SJSA1 (cell line): ENCODE results near the gene PRRX2. TPM values are rescaled to one million over a fixed set of nuclear protein-coding genes. Genes with fewer than 3 reads are reported as not detected.

Experiments
- DNase-seq, 2 experiments: peaks; one replicate each; pipeline ENCODE4 v3.0.0-alpha.2; 2015 to 2020; ENCODE audit warnings: low spot score in 2 of 2, low read depth in 1 of 2
- H3K27ac ChIP-seq: fragments of 250-450 bp; sonication (Bioruptor Pico); 2 replicates; pipeline ENCODE4 v1.5.1; 2020; ENCODE audit warnings: mild to moderate bottlenecking, moderate library complexity
- H3K27me3 ChIP-seq: fragments of 250-450 bp; sonication (Bioruptor Pico); replicated peaks from 2 replicates; pipeline ENCODE4 v1.5.1; 2020; ENCODE audit warnings: mild to moderate bottlenecking, moderate library complexity
- H3K36me3 ChIP-seq: fragments of 250-450 bp; sonication (Bioruptor Pico); 2 replicates; pipeline ENCODE4 v1.5.1; 2020; ENCODE audit warnings: mild to moderate bottlenecking
- H3K4me1 ChIP-seq: fragments of 250-450 bp; sonication (Bioruptor Pico); replicated peaks from 2 replicates; pipeline ENCODE4 v1.6.1; 2021; ENCODE audit warnings: mild to moderate bottlenecking
- H3K4me3 ChIP-seq: fragments of 250-450 bp; sonication (Bioruptor Pico); 2 replicates; pipeline ENCODE4 v1.5.1; 2020; ENCODE audit warnings: mild to moderate bottlenecking
- H3K9me3 ChIP-seq: fragments of 250-450 bp; sonication (Bioruptor Pico); replicated peaks from 2 replicates; pipeline ENCODE4 v1.5.1; 2020; ENCODE audit warnings: mild to moderate bottlenecking
- total RNA-seq: library from RNA; depleted of rRNA; stranded (reverse); fragments of >200 nt; shearing (Covaris generic); gene quantifications from 2 replicates; pipeline ENCODE4 v1.2.3, GENCODE V29; 2014; rRNA removed

PRRX2 gene
- total RNA-seq = 9.8 and 14.0 TPM in 2 replicates

DNA sequence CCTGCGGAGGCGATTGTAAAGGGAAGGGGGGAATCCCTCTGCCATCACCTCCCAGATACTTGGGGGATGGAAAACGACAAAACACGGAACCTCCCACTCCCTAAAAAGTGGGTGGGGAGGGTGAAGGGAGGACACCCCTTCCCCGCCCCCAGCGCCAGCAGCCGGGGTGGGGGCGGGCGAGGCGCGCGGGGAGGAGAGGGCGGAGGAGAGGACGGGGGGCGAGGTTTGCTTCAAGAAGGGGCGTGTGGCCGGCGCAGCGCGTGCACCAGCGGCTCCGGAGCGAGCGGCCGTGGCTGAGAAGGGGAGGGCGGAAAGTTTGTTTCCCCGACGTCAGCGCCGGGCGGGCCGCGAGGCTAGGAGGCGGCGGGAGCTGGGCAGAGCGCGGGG is at the start of gene PRRX2:
TSS of gene PRRX2 (plus strand) at position 259 of the 387 bp plus-strand sequence. CDS start 221 bp downstream, outside the sequence.
- no peaks in the 10 kb centered on the region for H3K9me3 ChIP-seq
- 0 out of 2 replicates have a peak, but pooled peaks cover 2% of the 10 kb centered on the region for H3K27me3 ChIP-seq
- peak within 1 kb of the TSS; percentile 51 for H3K4me3 ChIP-seq
- no peak for DNase-seq
- no peak within 1 kb of the TSS for H3K27ac ChIP-seq
- peaks cover 27% of the 10 kb centered on the region for H3K4me1 ChIP-seq
- H3K36me3 ChIP-seq = no peaks in the 10 kb centered on the region

DNA sequence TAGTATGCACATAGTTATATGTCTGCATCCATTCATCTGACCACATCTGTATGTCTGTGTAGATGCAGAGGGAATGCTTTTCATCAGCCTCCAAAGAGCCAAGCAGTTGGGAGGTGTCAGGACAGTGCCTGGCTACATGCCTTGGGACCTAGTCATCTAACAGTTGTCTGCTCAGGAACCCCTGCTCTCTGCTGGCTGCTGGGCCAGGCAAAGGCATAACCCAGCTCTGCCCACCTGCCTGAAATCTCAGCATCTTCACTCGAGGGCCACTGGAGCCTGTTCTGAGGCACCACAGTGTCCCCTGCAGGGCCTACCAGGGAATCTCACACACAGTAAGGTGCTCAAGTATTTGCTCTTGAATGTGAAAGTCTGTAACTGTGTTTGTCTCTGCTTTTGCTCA is 48.3 kb upstream of the PRRX2 start:
- Histone ChIP-seq H3K9me3 (no peaks in the 10 kb centered on the region; the same call in 1 of the 2 replicates), H3K27ac (no peak overlapping the region), H3K36me3 (no peaks in the 10 kb centered on the region), H3K4me1 (peaks cover 16% of the 10 kb centered on the region), H3K27me3 (no peaks in the 10 kb centered on the region), H3K4me3 (no peak overlapping the region)
- DNase-seq = no peak

DNA sequence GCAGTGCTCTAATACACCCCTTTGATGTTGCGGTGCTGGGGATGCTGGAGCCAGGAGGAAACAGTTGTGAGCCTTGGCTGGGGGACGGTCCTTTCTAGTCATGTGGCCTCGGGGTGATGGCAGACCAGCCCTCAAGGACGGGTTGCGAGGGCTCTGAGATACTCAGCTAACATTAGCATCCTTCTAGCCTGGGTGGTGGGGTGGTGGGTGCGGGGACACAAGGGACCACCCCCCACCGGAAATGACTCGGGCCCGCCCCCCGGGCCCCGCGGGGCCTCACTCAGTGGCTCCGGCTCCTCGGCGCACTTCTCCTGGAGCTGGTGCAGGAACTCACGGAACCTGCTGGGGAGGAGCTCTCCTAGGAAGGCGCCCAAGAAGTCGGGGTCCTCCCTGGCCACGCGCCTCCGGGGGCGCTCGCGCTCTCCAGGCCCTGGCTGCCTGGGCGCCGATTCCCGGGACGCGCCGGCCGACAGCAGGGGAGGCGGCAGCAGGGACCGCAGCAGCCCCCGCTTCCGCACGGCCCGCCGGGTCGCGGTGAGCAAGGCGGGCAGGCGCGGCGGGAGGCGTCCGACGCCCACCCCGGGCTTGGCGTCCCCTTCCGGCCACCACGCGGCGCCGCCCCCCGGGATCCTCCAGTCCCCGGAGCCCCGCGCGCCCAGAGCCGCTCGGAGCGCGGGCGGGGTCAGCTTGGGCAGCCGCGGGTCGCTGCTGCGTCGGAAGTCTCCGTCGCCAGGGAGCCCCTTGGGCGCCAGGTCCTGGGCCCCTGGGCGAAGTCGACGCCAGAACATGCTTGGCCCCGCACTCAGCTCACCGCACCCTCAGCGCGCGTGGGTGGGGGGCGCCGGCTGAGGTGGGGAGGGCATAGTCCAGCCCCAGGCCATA is 45.4 kb upstream of the PRRX2 start:
- Histone ChIP-seq H3K36me3 (no peaks in the 10 kb centered on the region), H3K4me3 (peak overlapping the region; percentile 52), H3K9me3 (no peaks in the 10 kb centered on the region; the same call in 1 of the 2 replicates), H3K27ac (no peak overlapping the region), H3K4me1 (peaks cover 16% of the 10 kb centered on the region), H3K27me3 (no peaks in the 10 kb centered on the region)
- no peak for DNase-seq

DNA sequence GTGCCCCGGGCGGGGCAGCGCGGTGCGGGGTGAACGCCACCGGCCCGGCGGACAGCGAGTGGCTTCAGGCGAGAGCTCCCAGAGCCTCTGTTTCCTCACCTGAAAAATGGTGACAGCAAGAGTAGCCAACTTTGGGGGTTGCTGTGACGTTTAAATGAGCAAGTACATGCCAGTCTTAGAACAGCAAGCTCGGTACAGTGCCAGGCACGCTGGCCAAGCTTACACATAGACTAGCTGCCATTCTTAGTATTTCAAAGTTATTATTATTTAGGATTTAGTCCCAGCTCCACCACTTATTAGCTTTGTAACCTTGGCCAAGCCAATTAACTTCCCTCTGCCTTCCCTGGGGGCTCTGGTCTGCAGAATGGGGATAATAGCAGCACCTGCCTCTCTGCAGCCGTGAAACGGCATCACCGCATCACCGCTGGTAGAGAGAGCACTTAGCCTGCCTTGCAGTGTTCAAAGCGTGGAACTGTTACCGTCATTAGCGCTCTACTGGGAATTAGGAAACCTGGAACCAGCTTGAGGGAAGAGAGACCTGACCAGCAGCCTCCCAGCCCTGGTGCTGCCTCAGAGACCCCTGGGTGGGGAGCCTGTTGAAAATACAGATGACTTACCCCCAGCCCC is 44.7 kb upstream of the PRRX2 start, which contains the start of gene C9orf50:
TSS of gene C9orf50 (minus strand) at position 433 of the 627 bp plus-strand sequence. CDS start 527 bp downstream, outside the sequence.
- Histone ChIP-seq H3K4me1 (peaks cover 16% of the 10 kb centered on the region), H3K36me3 (no peaks in the 10 kb centered on the region), H3K27me3 (no peaks in the 10 kb centered on the region), H3K9me3 (no peaks in the 10 kb centered on the region; the same call in 1 of the 2 replicates), H3K4me3 (peak within 1 kb of the TSS; percentile 52), H3K27ac (no peak within 1 kb of the TSS)
- no peak for DNase-seq

DNA sequence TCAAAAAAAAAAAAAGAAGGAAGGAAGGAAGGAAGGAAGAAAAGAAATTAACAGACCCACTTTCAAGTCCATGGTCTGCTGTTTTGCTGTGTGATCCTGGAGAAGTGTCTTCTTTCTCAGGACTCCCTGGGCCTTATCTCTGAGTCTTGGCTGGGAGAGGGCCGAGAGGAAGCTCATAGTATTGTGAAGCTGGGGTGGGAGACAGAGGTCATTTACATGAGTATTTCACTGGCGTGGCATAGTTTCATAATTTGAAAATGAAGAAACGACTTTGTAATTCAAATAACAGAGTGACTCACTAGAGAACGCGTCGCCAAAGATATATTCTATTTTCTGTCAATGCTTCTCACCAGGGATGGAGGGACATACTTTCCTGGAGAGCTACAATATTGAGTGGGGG is 42.1 kb upstream of the PRRX2 start:
- Histone ChIP-seq H3K27me3 (no peaks in the 10 kb centered on the region), H3K9me3 (no peaks in the 10 kb centered on the region; the same call in 1 of the 2 replicates), H3K4me3 (no peak overlapping the region), H3K36me3 (peaks cover 9% of the 10 kb centered on the region), H3K4me1 (peaks cover 25% of the 10 kb centered on the region), H3K27ac (no peak overlapping the region)
- DNase-seq = no peak

DNA sequence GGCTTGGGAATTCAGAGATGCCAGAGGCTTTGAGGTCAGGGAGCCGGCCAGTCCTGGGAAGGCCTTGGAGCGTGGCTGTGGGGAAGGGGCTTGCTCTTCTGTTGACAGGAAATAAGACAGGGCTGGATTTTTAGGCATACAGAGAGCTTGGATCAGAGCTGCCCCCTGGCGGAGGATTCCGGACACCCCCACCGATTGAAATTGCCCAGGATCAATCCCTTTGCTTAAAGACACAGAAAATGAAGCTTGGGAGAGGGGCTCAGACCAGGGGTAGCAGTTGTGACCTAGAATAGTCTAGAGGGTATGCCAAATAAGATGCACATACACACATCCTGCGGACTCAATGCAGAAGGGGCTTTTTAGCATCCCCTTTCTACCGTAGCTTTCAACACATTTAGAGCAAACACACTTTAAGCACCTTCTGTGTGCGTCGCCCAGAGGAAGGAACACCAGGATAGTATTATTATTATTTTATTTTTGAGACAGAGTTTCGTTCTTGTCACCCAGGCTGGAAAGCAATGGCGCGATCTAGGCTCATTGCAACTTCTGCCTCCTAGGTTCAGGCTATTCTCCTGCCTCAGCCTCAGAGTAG is 41.2 kb upstream of the PRRX2 start:
- Histone ChIP-seq H3K36me3 (peaks cover 19% of the 10 kb centered on the region), H3K4me3 (no peak overlapping the region), H3K27ac (no peak overlapping the region), H3K9me3 (no peaks in the 10 kb centered on the region), H3K27me3 (no peaks in the 10 kb centered on the region), H3K4me1 (peaks cover 25% of the 10 kb centered on the region)
- peak in 1 of 2 experiments; percentile 42 for DNase-seq

DNA sequence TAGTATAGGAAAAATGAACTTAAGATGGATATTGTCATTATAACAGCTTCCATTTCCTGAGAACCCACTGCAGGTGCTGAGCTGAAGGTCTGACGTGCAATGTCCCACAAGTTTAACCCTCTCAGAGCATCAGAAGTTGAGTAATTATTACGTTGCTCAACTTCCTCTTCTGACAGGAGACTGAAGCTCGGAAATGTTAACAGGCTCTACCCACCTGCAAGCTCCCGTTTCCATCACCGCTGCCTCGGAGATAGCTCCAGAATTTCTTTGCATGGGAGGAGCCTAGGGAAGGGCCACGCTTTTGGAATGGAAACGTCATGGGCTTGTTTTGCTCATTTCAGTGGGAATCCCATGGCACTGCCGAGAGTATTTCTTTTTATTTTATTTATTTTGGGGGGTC is 40.5 kb upstream of the PRRX2 start:
- Histone ChIP-seq H3K9me3 (no peaks in the 10 kb centered on the region), H3K4me3 (no peak overlapping the region), H3K27me3 (no peaks in the 10 kb centered on the region), H3K27ac (no peak overlapping the region), H3K36me3 (peaks cover 19% of the 10 kb centered on the region), H3K4me1 (peaks cover 22% of the 10 kb centered on the region)
- no peak for DNase-seq

DNA sequence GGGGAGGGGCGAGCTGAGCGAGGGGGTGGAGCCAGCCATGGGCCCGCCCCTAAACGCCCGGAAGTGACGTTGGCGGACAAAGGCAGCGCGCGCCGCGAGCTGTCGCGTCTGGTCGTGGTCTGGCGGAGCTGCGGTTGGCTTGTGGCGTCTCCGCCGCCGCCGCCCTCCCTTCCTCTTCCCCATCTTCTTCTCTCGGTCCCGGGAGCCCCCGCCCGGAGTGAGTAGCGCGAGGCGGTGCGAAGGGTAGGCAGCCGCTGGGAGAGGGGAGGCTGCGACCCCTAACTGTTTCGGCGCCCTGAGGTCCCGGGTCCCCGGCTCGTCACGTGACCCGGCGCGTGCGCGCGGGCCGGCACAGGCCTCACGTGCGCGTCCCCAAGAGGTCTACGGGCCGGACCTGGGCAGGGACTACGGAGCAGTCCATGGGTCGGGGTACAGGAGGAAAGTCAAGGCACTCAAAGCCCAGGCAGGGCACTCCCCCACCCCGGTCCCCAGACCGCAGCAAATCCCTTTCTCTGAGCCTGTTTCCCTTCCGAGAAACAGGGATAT is 39.3 kb upstream of the PRRX2 start, which contains the start of gene NTMT1:
TSS of gene NTMT1 (plus strand) at position 85 of the 546 bp plus-strand sequence. CDS start 6,541 bp downstream, outside the sequence.
- peaks cover 24% of the 10 kb centered on the region for H3K36me3 ChIP-seq
- peak; percentile 83 to 93 for DNase-seq
- H3K27ac ChIP-seq = peak within 1 kb of the TSS; percentile 87
- H3K4me3 ChIP-seq = peak within 1 kb of the TSS; percentile 76
- H3K4me1 ChIP-seq = peaks cover 20% of the 10 kb centered on the region
- H3K9me3 ChIP-seq = no peaks in the 10 kb centered on the region
- no peaks in the 10 kb centered on the region for H3K27me3 ChIP-seq

DNA sequence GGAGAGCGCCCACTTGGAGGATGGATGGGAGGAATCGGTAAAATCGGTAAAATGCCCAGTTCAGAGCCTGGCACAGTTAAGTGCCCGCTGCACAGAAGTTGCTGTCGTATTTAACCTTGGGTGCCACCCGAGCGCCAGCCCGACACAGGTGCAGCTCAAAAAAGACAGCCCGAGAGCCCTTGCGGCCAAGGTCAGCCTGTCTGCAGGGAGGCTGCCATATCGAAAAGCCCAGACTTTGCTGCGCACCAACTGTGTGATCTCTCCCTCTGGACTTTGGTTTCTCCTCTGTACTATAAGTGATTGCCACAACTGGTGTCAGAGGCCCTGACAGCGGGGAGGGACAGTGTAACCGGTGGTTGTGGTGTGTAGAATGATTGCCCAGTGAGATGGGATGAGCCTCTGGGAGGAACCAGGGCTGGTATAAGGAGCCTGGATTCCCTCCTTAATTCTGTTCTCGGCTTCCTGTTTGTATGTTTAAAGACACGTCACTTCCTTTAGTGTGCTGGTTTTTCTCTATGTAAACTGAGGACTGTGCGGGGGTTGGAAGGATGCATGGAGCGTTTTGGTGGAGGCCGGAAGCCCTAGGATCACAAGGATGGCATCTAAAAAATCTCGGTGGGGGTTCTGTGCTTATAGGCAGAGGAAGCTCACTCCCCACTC is 38.7 kb upstream of the PRRX2 start:
- H3K27ac ChIP-seq = peak overlapping the region; percentile 87
- no peaks in the 10 kb centered on the region for H3K9me3 ChIP-seq
- H3K4me3 ChIP-seq = peak overlapping the region; percentile 76
- H3K27me3 ChIP-seq = no peaks in the 10 kb centered on the region
- H3K4me1 ChIP-seq = peaks cover 26% of the 10 kb centered on the region
- peaks cover 30% of the 10 kb centered on the region for H3K36me3 ChIP-seq
- DNase-seq = peak; percentile 75 to 76

DNA sequence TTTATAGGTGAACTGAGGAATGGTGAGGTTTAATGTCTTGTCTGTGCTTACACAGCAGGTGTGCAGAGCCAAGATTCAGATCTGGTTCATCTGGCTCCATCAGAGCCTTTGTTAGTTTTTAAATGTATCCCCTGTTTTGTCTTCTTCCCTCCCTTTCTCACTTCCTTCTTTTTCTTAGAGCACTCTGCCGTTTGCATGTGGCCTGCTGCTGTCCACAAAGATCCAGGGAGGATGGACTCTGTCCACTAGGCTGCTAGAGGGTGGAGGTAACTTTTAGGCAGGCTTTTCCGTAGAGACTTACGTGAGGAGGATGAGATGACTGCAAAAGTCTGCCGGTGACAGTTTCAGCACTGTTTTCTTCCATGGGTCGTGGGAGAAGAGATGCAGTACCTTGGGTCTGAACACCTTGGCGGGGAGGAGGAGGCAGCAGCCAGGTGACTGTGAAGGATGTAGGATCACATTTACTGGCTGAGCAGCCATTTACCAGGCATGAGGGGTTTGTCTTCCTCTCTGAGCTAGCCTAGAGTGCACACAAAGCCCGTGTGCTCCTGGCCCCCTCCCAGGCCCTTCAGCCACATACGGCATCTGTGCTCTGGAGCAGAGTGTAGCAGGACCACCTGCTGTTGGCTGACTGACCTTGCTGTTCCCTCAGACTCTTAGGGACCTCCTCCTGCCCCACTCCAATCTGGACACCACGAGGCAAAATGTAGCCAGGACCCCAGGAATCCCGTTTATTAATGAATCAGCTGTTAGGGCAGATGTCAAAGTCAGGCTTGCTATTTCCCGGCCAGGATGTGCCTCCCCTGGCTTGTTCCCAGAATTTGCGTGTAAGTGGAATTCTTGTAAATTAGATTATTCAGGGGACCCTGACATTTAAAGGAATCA is 37.6 kb upstream of the PRRX2 start:
- Histone ChIP-seq H3K4me1 (peaks cover 32% of the 10 kb centered on the region), H3K9me3 (no peaks in the 10 kb centered on the region), H3K36me3 (peaks cover 41% of the 10 kb centered on the region), H3K4me3 (peak overlapping the region; percentile 76), H3K27ac (peak overlapping the region; percentile 87; the same call in 1 of the 2 replicates), H3K27me3 (no peaks in the 10 kb centered on the region)
- DNase-seq = no peak

DNA sequence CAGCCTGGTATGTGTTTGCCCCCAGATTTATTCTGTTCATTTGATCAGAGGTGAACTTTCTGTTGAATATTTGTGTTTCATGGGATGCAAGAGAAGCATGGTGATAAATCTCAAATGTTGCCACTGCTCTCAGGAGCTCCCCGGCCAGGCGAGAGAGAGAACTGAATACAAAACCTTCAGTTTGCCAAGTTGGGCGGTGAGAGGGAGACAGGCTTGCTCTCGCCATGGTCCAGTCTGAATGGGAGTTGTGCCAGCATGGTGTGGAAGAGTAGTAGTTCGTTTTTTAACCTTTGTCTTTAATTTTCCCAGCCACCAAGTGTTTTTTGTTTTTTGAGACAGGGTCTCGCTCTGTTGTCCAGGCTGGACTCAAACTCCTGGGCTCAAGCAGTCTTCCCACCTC is 36.7 kb upstream of the PRRX2 start:
- H3K27me3 ChIP-seq = no peaks in the 10 kb centered on the region
- H3K27ac ChIP-seq = no peak overlapping the region
- DNase-seq = no peak
- no peak overlapping the region for H3K4me3 ChIP-seq
- peaks cover 50% of the 10 kb centered on the region for H3K36me3 ChIP-seq
- H3K4me1 ChIP-seq = peaks cover 34% of the 10 kb centered on the region
- H3K9me3 ChIP-seq = no peaks in the 10 kb centered on the region

DNA sequence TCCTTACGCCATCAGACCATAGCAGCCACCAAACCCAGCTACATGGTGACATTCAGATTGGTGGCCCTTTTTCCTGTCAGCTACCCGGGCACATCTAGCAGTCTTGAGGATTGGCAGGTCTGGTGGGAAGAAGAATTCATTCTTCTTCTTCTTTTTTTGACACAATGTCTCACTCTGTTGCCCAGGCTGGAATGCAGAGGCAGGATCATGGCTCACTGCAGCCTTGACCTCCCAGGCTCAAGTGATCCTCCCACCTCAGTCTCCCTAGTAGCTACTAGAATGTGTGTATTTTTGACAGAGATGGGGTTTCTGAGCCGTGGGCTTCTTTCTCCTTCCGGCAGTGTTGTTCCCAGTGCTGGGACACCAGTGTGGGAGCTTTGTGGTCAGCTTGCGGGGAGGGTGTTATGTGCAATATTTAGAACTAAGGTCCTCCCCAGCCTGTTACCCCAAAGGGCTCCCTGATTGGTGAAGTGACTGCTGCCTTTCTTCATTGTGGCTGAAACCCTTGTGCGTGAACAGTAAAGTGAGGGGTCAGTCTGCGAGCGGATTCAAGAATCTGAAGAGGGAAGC is 36.1 kb upstream of the PRRX2 start:
- Histone ChIP-seq H3K27ac (no peak overlapping the region), H3K36me3 (peaks cover 54% of the 10 kb centered on the region), H3K4me3 (no peak overlapping the region), H3K9me3 (no peaks in the 10 kb centered on the region), H3K4me1 (peaks cover 34% of the 10 kb centered on the region), H3K27me3 (no peaks in the 10 kb centered on the region)
- no peak for DNase-seq
